K562 (cell line): ENCODE measurements around the gene ELAVL3. TPM values are rescaled to one million over a fixed set of nuclear protein-coding genes. Genes with fewer than 3 reads are reported as not detected.

Experiments used
- BRCA1 ChIP-seq, 2 experiments: fragments of 450-650 bp in 1 of 2; sonication (generic) in 1 of 2; formaldehyde crosslinking in 1 of 2; IDR thresholded peaks; 2 replicates each; pipeline versions ENCODE4 v1.5.0 to v1.6.1; 2017 to 2020; ENCODE audit warnings: mild to moderate bottlenecking in 1 of 2, missing genetic modification reagents in 1 of 2
- FOSL1 ChIP-seq: fragments of 200-800 bp; sonication (Bioruptor generic); conservative IDR thresholded peaks from 2 replicates; pipeline ENCODE4 v1.6.1; 2016; ENCODE audit warnings: missing genetic modification characterization, missing compliant biosample characterization
- FOXK1 ChIP-seq: sonication (generic); formaldehyde crosslinking; IDR thresholded peaks from 2 replicates; pipeline ENCODE4 v1.8.0; 2022; ENCODE audit warnings: missing genetic modification reagents, mild to moderate bottlenecking, borderline replicate concordance
- SIN3B ChIP-seq: fragments of 450-650 bp; IDR thresholded peaks from 2 replicates; pipeline ENCODE4 v1.6.1; 2017; ENCODE audit warnings: low read depth, mild to moderate bottlenecking, moderate library complexity
- TARDBP ChIP-seq: fragments of 450-650 bp; IDR thresholded peaks from 2 replicates; pipeline ENCODE4 v1.6.1; 2016
- TCF7L2 ChIP-seq: fragments of 150-350 bp; IDR thresholded peaks from 2 replicates; pipeline ENCODE4 v1.6.1; 2016; ENCODE audit warnings: low read depth, mild to moderate bottlenecking, low read length, moderate library complexity
- YY1 ChIP-seq, 3 experiments: IDR thresholded peaks; 2 replicates each; pipeline ENCODE4 v1.6.1; 2011; ENCODE audit warnings: low read length in 2 of 3, mild to moderate bottlenecking in 2 of 3, moderate library complexity in 2 of 3, borderline replicate concordance in 1 of 3, control low read depth in 1 of 3, low read depth in 1 of 3; ENCODE audit not compliant: insufficient read depth in 3 of 3, insufficient replicate concordance in 2 of 3, control insufficient read depth in 1 of 3, insufficient read length in 1 of 3; ENCODE audit errors: extremely low read depth in 1 of 3
- ZC3H4 ChIP-seq: sonication (generic); formaldehyde crosslinking; IDR thresholded peaks from 2 replicates; pipeline ENCODE4 v1.9.0; 2021; ENCODE audit warnings: missing genetic modification reagents, borderline replicate concordance
- ZNF232 ChIP-seq: sonication (generic); formaldehyde crosslinking; IDR thresholded peaks from 2 replicates; pipeline ENCODE4 v1.8.0; 2022; ENCODE audit warnings: mild to moderate bottlenecking, missing genetic modification reagents
- polyA plus RNA-seq, 8 experiments: library from polyadenylated mRNA; depleted of rRNA in 4 of 8; stranded (reverse) in 5 of 8; unstranded in 3 of 8; fragments of >200 nt; fragmentation: Nextera tagmentation in 2 of 8; fragmentation: Illumina TruSeq in 1 of 8; extraction: Ambion mirVana in 2 of 8; extraction: Trizol in 1 of 8; gene quantifications; 2 replicates each; pipeline versions ENCODE4 v1.2.1 to v1.2.3, GENCODE V29; 2011 to 2014; ENCODE audit warnings: inconsistent platforms in 1 of 8, missing spikeins in 1 of 8
- total RNA-seq, 7 experiments: library from RNA; depleted of rRNA in 6 of 7; stranded (reverse); fragments of >200 nt in 6 of 7; fragmentation: Illumina TruSeq in 2 of 7; extraction: Trizol in 2 of 7; gene quantifications; 2 replicates each; pipeline versions ENCODE4 v1.2.1 to v1.2.3, GENCODE V29; 2011 to 2021; ENCODE audit warnings: low replicate concordance in 1 of 7
- TF ChIP-seq, protein P1 (sequence below): sonication (generic); formaldehyde crosslinking; IDR thresholded peaks from 2 replicates; pipeline ENCODE4 v1.4.0; 2020; ENCODE audit warnings: mild to moderate bottlenecking, missing genetic modification reagents
- TF ChIP-seq, protein P2 (sequence below): IDR thresholded peaks from 2 replicates; pipeline ENCODE4 v1.6.1; 2016; ENCODE audit warnings: missing genetic modification characterization, missing compliant biosample characterization
- TF ChIP-seq, protein P3 (sequence below): fragments of 450-650 bp; formaldehyde crosslinking; IDR thresholded peaks from 2 replicates; pipeline ENCODE4 v1.4.0; 2020; ENCODE audit warnings: mild to moderate bottlenecking, moderate library complexity
- TF ChIP-seq, protein P4 (sequence below): fragments of 450-650 bp; IDR thresholded peaks from 2 replicates; pipeline ENCODE4 v1.6.1; 2018; ENCODE audit warnings: mild to moderate bottlenecking, low read depth; ENCODE audit not compliant: partially characterized antibody

Gene ELAVL3
- total and polyA plus RNA-seq, 9 of the 15 experiments (the other 6 are each of a cell fraction or from before 2014, with no cell fraction given), result not detected

DNA sequence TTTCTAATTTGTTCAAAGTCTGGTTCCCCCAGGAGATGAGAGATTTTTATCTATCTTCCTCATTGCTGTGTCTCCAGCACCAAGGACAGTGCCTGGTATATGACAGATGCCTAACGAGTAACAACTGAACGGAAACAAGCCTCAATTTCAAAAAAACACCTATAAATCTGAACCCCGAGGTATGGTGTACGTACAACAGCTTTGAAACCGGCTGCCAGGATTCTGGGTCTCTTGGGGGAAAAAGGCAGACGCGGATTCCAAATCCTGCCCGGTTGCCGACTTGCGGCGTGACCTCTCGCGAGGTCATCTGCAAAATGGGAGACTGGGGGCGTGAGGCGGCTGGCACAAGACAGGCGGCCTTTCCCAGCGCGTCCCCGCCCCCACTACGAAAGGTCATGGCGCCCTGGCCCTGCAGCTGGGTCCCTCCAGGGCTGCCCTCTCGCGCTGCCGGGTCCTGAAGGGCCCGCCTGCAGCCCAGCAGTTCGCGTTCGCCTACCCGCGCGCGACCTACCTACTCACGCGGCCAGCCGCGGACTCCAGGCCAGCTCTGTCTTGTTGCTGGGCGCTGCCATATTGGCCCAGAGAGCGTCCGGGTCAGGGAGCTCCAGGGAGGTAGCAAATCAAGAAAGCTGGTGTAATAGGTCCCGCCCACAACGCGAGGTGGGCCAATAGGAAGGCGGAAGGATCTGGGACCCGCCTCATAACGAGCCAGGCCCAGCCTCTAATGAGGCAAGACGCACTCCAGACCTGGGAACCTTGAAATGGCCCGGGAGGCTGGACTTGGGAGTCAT is 47.9 kb upstream of the ELAVL3 start, which contains the start of gene ECSIT (continued):
- TF ChIP-seq BRCA1 (IDR thresholded peaks at IDR 0.05) (no peak), BRCA1 (CRISPR knock-in tag; IDR thresholded peaks at IDR 0.05) (no peak), FOXK1 (CRISPR knock-in tag) (no peak; the same call in 1 of the 2 replicates), TARDBP (no peak), SIN3B (peak; percentile 97), TCF7L2 (peak; percentile 76), YY1 (IDR thresholded peaks at IDR 0.05; ENCODE audit: borderline replicate concordance in 1 of 3, control insufficient read depth in 1 of 3, extremely low read depth in 1 of 3, insufficient read depth in 3 of 3, insufficient read length in 1 of 3, insufficient replicate concordance in 2 of 3, low read depth in 1 of 3, low read length in 2 of 3) (peak; percentile 89 to 98 (median 97)), FOSL1 (tag) (peak; percentile 62), ZC3H4 (CRISPR knock-in tag) (no peak), ZNF232 (CRISPR knock-in tag) (no peak; the same call in 1 of the 2 replicates)
- TF ChIP-seq, protein P1, sequence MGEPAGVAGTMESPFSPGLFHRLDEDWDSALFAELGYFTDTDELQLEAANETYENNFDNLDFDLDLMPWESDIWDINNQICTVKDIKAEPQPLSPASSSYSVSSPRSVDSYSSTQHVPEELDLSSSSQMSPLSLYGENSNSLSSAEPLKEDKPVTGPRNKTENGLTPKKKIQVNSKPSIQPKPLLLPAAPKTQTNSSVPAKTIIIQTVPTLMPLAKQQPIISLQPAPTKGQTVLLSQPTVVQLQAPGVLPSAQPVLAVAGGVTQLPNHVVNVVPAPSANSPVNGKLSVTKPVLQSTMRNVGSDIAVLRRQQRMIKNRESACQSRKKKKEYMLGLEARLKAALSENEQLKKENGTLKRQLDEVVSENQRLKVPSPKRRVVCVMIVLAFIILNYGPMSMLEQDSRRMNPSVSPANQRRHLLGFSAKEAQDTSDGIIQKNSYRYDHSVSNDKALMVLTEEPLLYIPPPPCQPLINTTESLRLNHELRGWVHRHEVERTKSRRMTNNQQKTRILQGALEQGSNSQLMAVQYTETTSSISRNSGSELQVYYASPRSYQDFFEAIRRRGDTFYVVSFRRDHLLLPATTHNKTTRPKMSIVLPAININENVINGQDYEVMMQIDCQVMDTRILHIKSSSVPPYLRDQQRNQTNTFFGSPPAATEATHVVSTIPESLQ (CRISPR knock-in tag), result no peak
- TF ChIP-seq, protein P2, sequence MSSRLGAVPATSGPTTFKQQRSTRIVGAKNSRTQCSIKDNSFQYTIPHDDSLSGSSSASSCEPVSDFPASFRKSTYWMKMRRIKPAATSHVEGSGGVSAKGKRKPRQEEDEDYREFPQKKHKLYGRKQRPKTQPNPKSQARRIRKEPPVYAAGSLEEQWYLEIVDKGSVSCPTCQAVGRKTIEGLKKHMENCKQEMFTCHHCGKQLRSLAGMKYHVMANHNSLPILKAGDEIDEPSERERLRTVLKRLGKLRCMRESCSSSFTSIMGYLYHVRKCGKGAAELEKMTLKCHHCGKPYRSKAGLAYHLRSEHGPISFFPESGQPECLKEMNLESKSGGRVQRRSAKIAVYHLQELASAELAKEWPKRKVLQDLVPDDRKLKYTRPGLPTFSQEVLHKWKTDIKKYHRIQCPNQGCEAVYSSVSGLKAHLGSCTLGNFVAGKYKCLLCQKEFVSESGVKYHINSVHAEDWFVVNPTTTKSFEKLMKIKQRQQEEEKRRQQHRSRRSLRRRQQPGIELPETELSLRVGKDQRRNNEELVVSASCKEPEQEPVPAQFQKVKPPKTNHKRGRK, result no peak
- TF ChIP-seq, protein P3, sequence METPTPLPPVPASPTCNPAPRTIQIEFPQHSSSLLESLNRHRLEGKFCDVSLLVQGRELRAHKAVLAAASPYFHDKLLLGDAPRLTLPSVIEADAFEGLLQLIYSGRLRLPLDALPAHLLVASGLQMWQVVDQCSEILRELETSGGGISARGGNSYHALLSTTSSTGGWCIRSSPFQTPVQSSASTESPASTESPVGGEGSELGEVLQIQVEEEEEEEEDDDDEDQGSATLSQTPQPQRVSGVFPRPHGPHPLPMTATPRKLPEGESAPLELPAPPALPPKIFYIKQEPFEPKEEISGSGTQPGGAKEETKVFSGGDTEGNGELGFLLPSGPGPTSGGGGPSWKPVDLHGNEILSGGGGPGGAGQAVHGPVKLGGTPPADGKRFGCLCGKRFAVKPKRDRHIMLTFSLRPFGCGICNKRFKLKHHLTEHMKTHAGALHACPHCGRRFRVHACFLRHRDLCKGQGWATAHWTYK, result no peak
- TF ChIP-seq, protein P4, sequence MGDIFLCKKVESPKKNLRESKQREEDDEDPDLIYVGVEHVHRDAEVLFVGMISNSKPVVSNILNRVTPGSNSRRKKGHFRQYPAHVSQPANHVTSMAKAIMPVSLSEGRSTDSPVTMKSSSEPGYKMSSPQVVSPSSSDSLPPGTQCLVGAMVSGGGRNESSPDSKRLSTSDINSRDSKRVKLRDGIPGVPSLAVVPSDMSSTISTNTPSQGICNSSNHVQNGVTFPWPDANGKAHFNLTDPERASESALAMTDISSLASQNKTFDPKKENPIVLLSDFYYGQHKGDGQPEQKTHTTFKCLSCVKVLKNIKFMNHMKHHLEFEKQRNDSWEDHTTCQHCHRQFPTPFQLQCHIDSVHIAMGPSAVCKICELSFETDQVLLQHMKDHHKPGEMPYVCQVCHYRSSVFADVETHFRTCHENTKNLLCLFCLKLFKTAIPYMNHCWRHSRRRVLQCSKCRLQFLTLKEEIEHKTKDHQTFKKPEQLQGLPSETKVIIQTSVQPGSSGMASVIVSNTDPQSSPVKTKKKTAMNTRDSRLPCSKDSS, result no peak
